ENCODE results near the gene MATR3.
"Not testable (repeated sequence)": the region's sequence is repeated elsewhere in the genome, so short reads cannot be mapped to it uniquely, and the experiment has no call there.

MATR3 gene

GRCh38 chr5:139355900-139356299 lies 62.4 kb downstream of the MATR3 start:
- DNase-seq = not testable (repeated sequence)

GRCh38 chr5:139358064-139358463 lies 64.5 kb downstream of the MATR3 start:
- DNase-seq = no peak

- no peak for DNase-seq
These were observed 66.8 kb downstream of the MATR3 start for GRCh38 chr5:139360384-139360783.

GRCh38 chr5:139361835-139362429 lies 68.4 kb downstream of the MATR3 start:
- no peak for DNase-seq

GRCh38 chr5:139363937-139364336 lies 70.4 kb downstream of the MATR3 start:
- no peak for DNase-seq

GRCh38 chr5:139364466-139364865 lies 70.9 kb downstream of the MATR3 start:
- no peak for DNase-seq

GRCh38 chr5:139368613-139369012 lies 75.1 kb downstream of the MATR3 start:
- peak; percentile 48 for DNase-seq

GRCh38 chr5:139369181-139369580 lies 75.6 kb downstream of the MATR3 start:
- DNase-seq = no peak

GRCh38 chr5:139371482-139372435 lies 78.2 kb downstream of the MATR3 start:
- no peak for DNase-seq

GRCh38 chr5:139374909-139375308 lies 81.4 kb downstream of the MATR3 start:
- DNase-seq = no peak

GRCh38 chr5:139376364-139376763 lies 82.8 kb downstream of the MATR3 start:
- no peak for DNase-seq

- no peak for DNase-seq
These were observed 83.7 kb downstream of the MATR3 start for GRCh38 chr5:139377226-139377625.

GRCh38 chr5:139378101-139378825 lies 84.7 kb downstream of the MATR3 start:
- DNase-seq = no peak

GRCh38 chr5:139378941-139379361 lies 85.4 kb downstream of the MATR3 start:
- DNase-seq = no peak

GRCh38 chr5:139379626-139380449 lies 86.3 kb downstream of the MATR3 start:
- no peak for DNase-seq
